Endothelial cell of umbilical vein (primary cell): ENCODE results near the gene C6.
"Not testable (repeated sequence)": the region's sequence is repeated elsewhere in the genome, so short reads cannot be mapped to it uniquely, and the experiment has no call there.

Experiments used
- EZH2 ChIP-seq: IDR thresholded peaks from 2 replicates; pipeline ENCODE4 v1.6.1; 2012; ENCODE audit warnings: borderline replicate concordance, low read depth, mild to moderate bottlenecking, moderate library complexity, low read length, inconsistent platforms; ENCODE audit not compliant: severe bottlenecking
- GATA2 ChIP-seq: IDR thresholded peaks from 2 replicates; pipeline ENCODE4 v1.7.0; 2011; ENCODE audit warnings: low read depth, mild to moderate bottlenecking, moderate library complexity, mixed read lengths, low read length; ENCODE audit not compliant: insufficient read length, insufficient read depth
- JUN ChIP-seq: IDR thresholded peaks from 2 replicates; pipeline ENCODE4 v1.6.1; 2011; ENCODE audit warnings: borderline replicate concordance, low read depth; ENCODE audit not compliant: insufficient read length, insufficient read depth
- MYC ChIP-seq: IDR thresholded peaks from one replicate; pipeline ENCODE4 v1.6.1; 2011; ENCODE audit warnings: mild to moderate bottlenecking, low read depth, low read length
- POLR2A ChIP-seq: IDR thresholded peaks from 2 replicates; pipeline ENCODE4 v1.6.1; 2012; ENCODE audit warnings: low read depth, mild to moderate bottlenecking, control low read depth, low read length
- POLR2AphosphoS5 ChIP-seq: IDR thresholded peaks from 2 replicates; pipeline ENCODE4 v1.6.1; 2012; ENCODE audit warnings: low read depth, mild to moderate bottlenecking, control low read depth, low read length, moderate library complexity; ENCODE audit not compliant: insufficient read depth
- TF ChIP-seq, protein P1 (sequence below), 2 donors: IDR thresholded peaks; 1 replicate in 1 of 2; 2 replicates in 1 of 2; pipeline ENCODE4 v1.5.1; 2011; ENCODE audit warnings: low read length in 2 of 2, mild to moderate bottlenecking in 2 of 2, moderate library complexity in 2 of 2, control low read depth in 1 of 2, inconsistent platforms in 1 of 2, low read depth in 1 of 2; ENCODE audit not compliant: insufficient read depth in 1 of 2; ENCODE audit errors: extremely low read depth in 1 of 2
- TF ChIP-seq, protein P2 (sequence below): IDR thresholded peaks from 2 replicates; pipeline ENCODE4 v1.6.1; 2011; ENCODE audit not compliant: insufficient read depth, insufficient read length

DNA sequence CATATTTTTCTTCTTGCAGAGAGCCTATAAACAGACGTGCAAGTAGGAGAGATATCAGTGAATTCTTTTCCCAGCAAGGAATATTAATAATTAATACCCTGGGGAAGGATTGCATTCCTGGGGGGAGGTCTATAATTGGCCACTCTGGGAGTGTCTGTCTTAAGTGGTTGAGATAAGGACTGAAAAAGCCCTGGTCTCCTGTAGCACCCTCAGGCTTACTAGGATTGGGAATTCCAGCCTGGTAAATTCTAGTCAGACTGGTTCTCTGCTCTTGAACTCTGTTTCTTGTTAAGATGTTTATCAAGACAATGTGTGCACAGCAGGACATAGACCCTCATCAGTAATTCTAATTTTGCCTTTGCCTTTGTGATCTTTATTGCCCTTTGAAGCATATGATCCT, 16.9 kb upstream of the C6 start:
- TF ChIP-seq JUN, POLR2A, POLR2AphosphoS5, EZH2, MYC, GATA2: not testable (repeated sequence)
- TF ChIP-seq, protein P1, sequence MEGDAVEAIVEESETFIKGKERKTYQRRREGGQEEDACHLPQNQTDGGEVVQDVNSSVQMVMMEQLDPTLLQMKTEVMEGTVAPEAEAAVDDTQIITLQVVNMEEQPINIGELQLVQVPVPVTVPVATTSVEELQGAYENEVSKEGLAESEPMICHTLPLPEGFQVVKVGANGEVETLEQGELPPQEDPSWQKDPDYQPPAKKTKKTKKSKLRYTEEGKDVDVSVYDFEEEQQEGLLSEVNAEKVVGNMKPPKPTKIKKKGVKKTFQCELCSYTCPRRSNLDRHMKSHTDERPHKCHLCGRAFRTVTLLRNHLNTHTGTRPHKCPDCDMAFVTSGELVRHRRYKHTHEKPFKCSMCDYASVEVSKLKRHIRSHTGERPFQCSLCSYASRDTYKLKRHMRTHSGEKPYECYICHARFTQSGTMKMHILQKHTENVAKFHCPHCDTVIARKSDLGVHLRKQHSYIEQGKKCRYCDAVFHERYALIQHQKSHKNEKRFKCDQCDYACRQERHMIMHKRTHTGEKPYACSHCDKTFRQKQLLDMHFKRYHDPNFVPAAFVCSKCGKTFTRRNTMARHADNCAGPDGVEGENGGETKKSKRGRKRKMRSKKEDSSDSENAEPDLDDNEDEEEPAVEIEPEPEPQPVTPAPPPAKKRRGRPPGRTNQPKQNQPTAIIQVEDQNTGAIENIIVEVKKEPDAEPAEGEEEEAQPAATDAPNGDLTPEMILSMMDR (IDR thresholded peaks at IDR 0.05; ENCODE audit: extremely low read depth in 1 of 2, insufficient read depth in 1 of 2, low read depth in 1 of 2, low read length in 2 of 2): not testable (repeated sequence)
- TF ChIP-seq, protein P2, sequence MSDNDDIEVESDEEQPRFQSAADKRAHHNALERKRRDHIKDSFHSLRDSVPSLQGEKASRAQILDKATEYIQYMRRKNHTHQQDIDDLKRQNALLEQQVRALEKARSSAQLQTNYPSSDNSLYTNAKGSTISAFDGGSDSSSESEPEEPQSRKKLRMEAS: not testable (repeated sequence)
